CD8-positive, alpha-beta memory T cell (primary cell): ENCODE results near the gene ZNF528. TPM values are rescaled to one million over a fixed set of nuclear protein-coding genes. Genes with fewer than 3 reads are reported as not detected.

Source experiments
- CTCF ChIA-PET: fragments of 350-600 bp; sonication (Branson Sonifier 250); formaldehyde crosslinking; loops from one replicate; lab custom pipeline; 2021; ENCODE audit warnings: antibody characterized with exemption; lab: Charles Lee
- POLR2A ChIA-PET: fragments of 350-600 bp; sonication (Branson Sonifier 250); formaldehyde crosslinking; loops from one replicate; lab custom pipeline; 2021; ENCODE audit warnings: antibody characterized with exemption; lab: Charles Lee
- DNase-seq, 5 donors: peaks; one replicate each; pipeline versions ENCODE4 v3.0.0 to v3.0.0-alpha.2; 2020 to 2022; ENCODE audit warnings: mixed read lengths in 1 of 5
- H3K27ac ChIP-seq: one replicate; pipeline ENCODE4 v1.7.0; 2013; ENCODE audit warnings: low read depth, mild to moderate bottlenecking, low read length, moderate library complexity
- H3K27me3 ChIP-seq: 2 replicates; pipeline ENCODE4 v1.7.0; 2013; ENCODE audit warnings: low read length, mild to moderate bottlenecking; ENCODE audit not compliant: insufficient read depth, poor library complexity, severe bottlenecking
- H3K36me3 ChIP-seq: 2 replicates; pipeline ENCODE4 v1.7.0; 2013; ENCODE audit warnings: mild to moderate bottlenecking, low read length, moderate library complexity; ENCODE audit not compliant: insufficient read depth
- H3K4me1 ChIP-seq: 2 replicates; pipeline ENCODE4 v1.7.0; 2013; ENCODE audit warnings: mild to moderate bottlenecking, low read length, moderate library complexity; ENCODE audit not compliant: insufficient read depth
- H3K4me3 ChIP-seq: 2 replicates; pipeline ENCODE4 v1.7.0; 2013; ENCODE audit warnings: mild to moderate bottlenecking, low read length
- H3K9me3 ChIP-seq: 2 replicates; pipeline ENCODE4 v1.7.0; 2013; ENCODE audit warnings: mild to moderate bottlenecking, low read length
- H3K27ac Mint-ChIP-seq, 8 donors: one replicate each; pipeline ENCODE4 v1.8.0; 2020 to 2021; ENCODE audit warnings: mixed read lengths in 8 of 8, mild to moderate bottlenecking in 6 of 8, inconsistent platforms in 3 of 8, moderate library complexity in 3 of 8
- H3K27me3 Mint-ChIP-seq, 2 donors: one replicate each; pipeline ENCODE4 v1.8.0; 2020 to 2021; ENCODE audit warnings: mixed read lengths in 2 of 2, mild to moderate bottlenecking in 1 of 2, moderate library complexity in 1 of 2
- H3K36me3 Mint-ChIP-seq, 3 donors: one replicate each; pipeline ENCODE4 v1.8.0; 2020 to 2021; ENCODE audit warnings: mixed read lengths in 3 of 3, inconsistent platforms in 1 of 3, mild to moderate bottlenecking in 1 of 3
- H3K4me1 Mint-ChIP-seq, 3 donors: one replicate each; pipeline ENCODE4 v1.8.0; 2020 to 2021; ENCODE audit warnings: mixed read lengths in 3 of 3, inconsistent platforms in 1 of 3, mild to moderate bottlenecking in 1 of 3
- H3K4me3 Mint-ChIP-seq, 7 donors: one replicate each; pipeline ENCODE4 v1.8.0; 2020 to 2021; ENCODE audit warnings: mixed read lengths in 7 of 7, mild to moderate bottlenecking in 6 of 7, moderate library complexity in 4 of 7, inconsistent platforms in 2 of 7
- H3K9me3 Mint-ChIP-seq, 5 donors: one replicate each; pipeline ENCODE4 v1.8.0; 2020 to 2022; ENCODE audit warnings: mixed read lengths in 5 of 5, mild to moderate bottlenecking in 3 of 5, moderate library complexity in 2 of 5, inconsistent platforms in 1 of 5
- polyA plus RNA-seq: library from polyadenylated mRNA; unstranded; fragments of 300-500 nt; fragmentation: Illumina TruSeq; gene quantifications from one replicate; pipeline ENCODE4 v1.2.3, GENCODE V29; 2021
- total RNA-seq, 2 experiments: library from RNA; stranded (reverse); gene quantifications; one replicate each; pipeline ENCODE4 v1.2.3, GENCODE V29; 2021

Gene ZNF528
- total and polyA plus RNA-seq, 3 experiments from 2014 or later = 8.8 to 14.2 (median 11.6) TPM

DNA sequence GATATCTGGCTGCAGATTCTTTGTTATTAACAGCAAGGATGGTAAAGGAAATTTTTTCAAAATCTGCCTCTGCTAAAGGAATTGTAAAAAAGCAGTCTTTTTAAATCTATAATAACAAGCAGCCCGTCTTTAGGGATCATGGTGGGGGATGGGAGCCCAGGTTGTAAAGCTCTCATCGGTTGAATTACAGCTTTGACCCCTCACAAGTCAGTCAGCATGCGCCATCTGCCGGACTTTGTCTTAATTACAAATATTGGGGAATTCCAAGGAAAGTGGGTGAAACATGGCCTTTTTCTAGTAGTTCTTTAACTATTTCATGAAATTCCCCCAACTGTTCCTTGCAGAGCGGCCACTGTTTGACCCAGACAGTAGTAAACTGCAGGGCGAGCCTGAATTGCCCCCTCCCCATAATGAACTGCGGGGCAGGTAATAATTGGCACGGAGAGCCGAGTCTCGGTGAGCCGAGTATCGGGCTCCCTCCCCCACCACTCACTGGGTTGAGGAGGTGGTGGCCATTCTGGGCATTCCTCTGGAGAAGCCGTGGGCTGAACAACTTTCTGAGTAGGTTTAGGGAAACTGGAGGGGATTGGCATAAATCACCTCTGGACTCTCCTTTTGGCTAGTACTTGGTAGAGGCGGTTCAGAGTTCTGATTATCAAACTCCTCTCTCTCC is 67.3 kb downstream of the ZNF528 start:
- no peak overlapping the region for H3K27ac ChIP-seq
- Mint-ChIP-seq H3K27me3 (no peaks in the 10 kb centered on the region), H3K36me3 (peaks cover 5 to 65% (median 58%) of the 10 kb centered on the region in 3 donors), H3K27ac (no peak overlapping the region), H3K4me1 (no peaks in the 10 kb centered on the region), H3K9me3 (peaks cover 58 to 90% (median 87%) of the 10 kb centered on the region in 5 donors), H3K4me3 (no peak overlapping the region)
- H3K9me3 ChIP-seq = peaks cover 32% of the 10 kb centered on the region
- ChIA-PET POLR2A (no interaction called here), CTCF (no interaction called here)
- H3K27me3 ChIP-seq = no peaks in the 10 kb centered on the region
- no peaks in the 10 kb centered on the region for H3K36me3 ChIP-seq
- H3K4me3 ChIP-seq = no peak overlapping the region
- no peaks in the 10 kb centered on the region for H3K4me1 ChIP-seq
- DNase-seq = no peak

Other genes with a start within 250 kb of the ZNF528 start
- 10 to 100 TPM; 10.6 to 12.5 TPM for gene ZNF836, start 226.2 kb upstream of the ZNF528 start, total RNA-seq
- gene ZNF836, start 226.2 kb upstream of the ZNF528 start, polyA plus RNA-seq = 17.1 TPM
- 100 to 1,000 TPM; 232 to 250 TPM for gene PPP2R1A, start 207.8 kb upstream of the ZNF528 start, total RNA-seq
- 200 TPM for gene PPP2R1A, start 207.8 kb upstream of the ZNF528 start, polyA plus RNA-seq
- gene ZNF766, start 128.3 kb upstream of the ZNF528 start, total RNA-seq = 10 to 100 TPM; 22.2 to 24.3 TPM
- gene ZNF766, start 128.3 kb upstream of the ZNF528 start, polyA plus RNA-seq = 69.7 TPM
- gene ZNF480, start 100.7 kb upstream of the ZNF528 start, total RNA-seq = 1 to 10 TPM; 5.6 to 6.6 TPM
- gene ZNF480, start 100.7 kb upstream of the ZNF528 start, polyA plus RNA-seq = 28.0 TPM
- gene ZNF610, start 61.6 kb upstream of the ZNF528 start, total RNA-seq = 1 to 10 TPM in 1 of 2 experiments, under 1 TPM in 1; 0.91 to 1.8 TPM
- gene ZNF610, start 61.6 kb upstream of the ZNF528 start, polyA plus RNA-seq = 1.8 TPM
- 10 to 100 TPM; 15.6 to 15.9 TPM for gene ZNF880, start 27.9 kb upstream of the ZNF528 start, total RNA-seq
- gene ZNF880, start 27.9 kb upstream of the ZNF528 start, polyA plus RNA-seq = 38.9 TPM
- gene ZNF534, start 31.3 kb downstream of the ZNF528 start, total RNA-seq = not detected
- not detected for gene ZNF534, start 31.3 kb downstream of the ZNF528 start, polyA plus RNA-seq
- gene ZNF578, start 55.7 kb downstream of the ZNF528 start, total RNA-seq = 1 to 10 TPM in 1 of 2 experiments, under 1 TPM in 1; 0.88 to 1.9 TPM
- gene ZNF578, start 55.7 kb downstream of the ZNF528 start, polyA plus RNA-seq = 4.5 TPM
- 10 to 100 TPM; 28.2 to 31.9 TPM for gene ZNF808, start 129.8 kb downstream of the ZNF528 start, total RNA-seq
- gene ZNF808, start 129.8 kb downstream of the ZNF528 start, polyA plus RNA-seq = 14.4 TPM
- 10 to 100 TPM; 16.8 to 18.3 TPM for gene ZNF701, start 172.4 kb downstream of the ZNF528 start, total RNA-seq
- 17.7 TPM for gene ZNF701, start 172.4 kb downstream of the ZNF528 start, polyA plus RNA-seq
- 10 to 100 TPM; 26.9 to 28.0 TPM for gene ZNF83, start 240.5 kb downstream of the ZNF528 start, total RNA-seq
- gene ZNF83, start 240.5 kb downstream of the ZNF528 start, polyA plus RNA-seq = 23.1 TPM